ENCODE results near the gene HSPB9. TPM values are rescaled to one million over a fixed set of nuclear protein-coding genes. Genes with fewer than 3 reads are reported as not detected.

HSPB9 gene
- total RNA-seq, 2 experiments from 2014 or later, result 0.09 to 0.11 TPM

DNA sequence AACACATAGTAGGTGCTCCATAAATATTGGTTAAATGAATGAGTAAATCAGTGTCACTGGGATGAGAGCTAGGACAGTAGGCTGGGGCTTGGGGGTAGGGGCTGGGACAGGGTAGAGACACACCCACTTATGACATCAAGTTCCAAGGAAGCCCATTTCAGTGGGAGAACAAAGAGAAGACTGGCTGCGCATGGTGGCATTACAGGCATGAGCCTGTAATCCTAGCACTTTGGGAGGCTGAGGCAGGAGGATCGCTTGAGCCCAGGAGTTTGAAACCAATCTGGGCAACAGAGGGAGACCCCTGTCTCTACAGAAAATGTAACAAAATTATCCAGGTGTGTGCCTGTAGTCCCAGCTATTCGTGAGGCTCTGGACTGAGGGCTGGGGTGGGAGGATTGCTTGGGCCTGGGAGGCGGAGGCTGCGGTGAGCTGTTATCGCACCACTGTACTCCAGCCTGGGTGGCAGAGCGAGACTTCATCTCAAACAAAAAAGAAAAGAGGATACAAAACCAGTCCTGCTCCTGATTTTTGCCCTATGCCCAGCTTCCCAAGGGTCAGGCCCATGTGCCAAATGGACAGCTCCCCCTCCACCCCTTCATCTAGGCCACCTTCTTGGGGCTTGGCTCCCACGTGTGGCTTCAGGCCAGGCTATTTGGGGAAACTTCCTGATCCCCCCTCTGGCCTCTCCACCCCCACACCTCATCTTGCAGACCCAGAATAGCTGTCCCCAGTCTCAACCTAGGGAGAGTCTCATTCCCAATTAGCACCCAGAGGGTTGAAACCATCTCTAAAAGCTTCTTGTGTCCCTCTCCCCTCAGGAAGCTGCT lies 31.4 kb upstream of the HSPB9 start:
- H3K4me1 Mint-ChIP-seq, result no peaks in the 10 kb centered on the region
- H3K9me3 Mint-ChIP-seq (ENCODE audit: low read depth), result no peaks in the 10 kb centered on the region
- H3K4me3 Mint-ChIP-seq, result no peak overlapping the region
- peaks cover 6% of the 10 kb centered on the region for H3K27me3 Mint-ChIP-seq
- ATAC-seq (no peak), DNase-seq (no peak)
- no peak overlapping the region for H3K27ac Mint-ChIP-seq
- H3K36me3 Mint-ChIP-seq (ENCODE audit: low read depth), result no peaks in the 10 kb centered on the region
- POLR2A ChIA-PET, result no interaction called here
- intact Hi-C loops (cut with DNase I, micrococcal nuclease), result no loop called here
- CTCF ChIA-PET, result interaction anchor here (0.6 to 1.1 kb wide), 2 partner anchors 10 to 501 kb away, joined by 3 to 6 read pairs; no protein-coding TSS in a partner anchor

DNA sequence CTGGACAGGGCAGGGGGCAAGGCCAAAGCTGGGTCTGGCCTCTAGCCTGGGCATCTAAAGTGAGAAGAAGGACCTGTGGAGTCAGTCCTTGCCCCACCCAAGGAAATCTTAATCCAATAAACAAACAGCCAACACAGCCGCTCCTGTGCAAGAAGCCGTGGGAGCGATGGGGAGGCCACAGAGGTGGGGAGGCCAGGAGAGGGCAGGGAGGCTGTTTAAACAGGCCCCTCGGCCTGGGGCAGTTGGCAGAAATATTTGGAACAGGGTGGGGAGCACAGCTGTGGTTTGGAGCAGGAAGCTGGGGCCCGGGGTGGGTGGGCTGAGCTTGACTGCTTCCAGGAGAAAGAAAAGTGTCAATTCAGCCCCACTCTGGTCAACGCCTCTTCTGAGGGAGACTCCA lies 29.7 kb upstream of the HSPB9 start:
- intact Hi-C loops (cut with DNase I, micrococcal nuclease), result no loop called here
- Mint-ChIP-seq H3K9me3 (ENCODE audit: low read depth) (no peaks in the 10 kb centered on the region), H3K4me1 (peaks cover 6% of the 10 kb centered on the region), H3K36me3 (ENCODE audit: low read depth) (no peaks in the 10 kb centered on the region), H3K4me3 (no peak overlapping the region), H3K27me3 (peaks cover 18% of the 10 kb centered on the region), H3K27ac (no peak overlapping the region)
- DNase-seq (no peak), ATAC-seq (no peak)
- ChIA-PET POLR2A (no interaction called here), CTCF (interaction anchor here (0.8 kb wide), 1 partner anchor 66 kb away, joined by 3 read pairs; no protein-coding TSS in a partner anchor)

DNA sequence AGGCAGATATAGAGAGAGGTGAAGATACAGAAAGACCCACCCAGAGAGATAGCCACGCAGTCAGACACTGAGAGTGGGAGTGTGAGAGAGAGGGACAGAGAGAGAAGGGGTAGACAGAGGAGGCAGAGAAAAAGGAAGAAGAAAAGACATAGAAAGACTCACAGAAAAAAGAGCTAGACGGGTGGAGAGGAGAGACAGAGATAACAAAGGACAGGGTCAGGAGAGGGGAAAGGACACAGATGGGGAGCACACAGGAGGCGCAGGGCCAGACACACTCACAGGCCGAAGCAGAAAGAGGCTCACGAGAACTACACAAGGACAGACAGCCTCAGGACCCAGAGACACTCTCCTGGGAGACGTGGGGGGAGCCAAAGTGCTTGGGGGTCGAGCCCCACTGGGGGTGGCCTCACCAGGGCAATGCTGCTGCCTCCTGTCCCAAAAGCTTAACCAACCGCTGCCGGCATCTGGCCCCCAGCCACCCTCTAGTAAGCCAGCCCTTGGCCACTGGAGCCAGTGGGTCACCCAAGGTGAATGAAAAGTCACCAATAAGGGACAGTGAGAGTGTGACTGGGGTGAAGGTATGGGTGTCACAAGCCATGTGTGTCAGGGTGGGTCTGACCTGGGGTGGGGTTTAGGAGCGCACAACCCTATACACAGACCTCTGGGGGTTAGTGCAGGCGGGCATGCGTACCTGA lies 28.1 kb upstream of the HSPB9 start:
- no peak for ATAC-seq
- no peak overlapping the region for H3K27ac Mint-ChIP-seq
- H3K36me3 Mint-ChIP-seq (ENCODE audit: low read depth), result no peaks in the 10 kb centered on the region
- no peak for DNase-seq
- CTCF ChIA-PET, result interaction anchor here (0.6 kb wide), 1 partner anchor 430 kb away, joined by 3 read pairs; no protein-coding TSS in a partner anchor
- H3K4me1 Mint-ChIP-seq, result peaks cover 8% of the 10 kb centered on the region
- H3K9me3 Mint-ChIP-seq (ENCODE audit: low read depth), result no peaks in the 10 kb centered on the region
- intact Hi-C loops (cut with DNase I, micrococcal nuclease), result no loop called here
- H3K4me3 Mint-ChIP-seq, result no peak overlapping the region
- peaks cover 17% of the 10 kb centered on the region for H3K27me3 Mint-ChIP-seq
- POLR2A ChIA-PET, result interaction anchor here (0.6 kb wide), 1 partner anchor 12 kb away, joined by 6 read pairs; no protein-coding TSS in a partner anchor

DNA sequence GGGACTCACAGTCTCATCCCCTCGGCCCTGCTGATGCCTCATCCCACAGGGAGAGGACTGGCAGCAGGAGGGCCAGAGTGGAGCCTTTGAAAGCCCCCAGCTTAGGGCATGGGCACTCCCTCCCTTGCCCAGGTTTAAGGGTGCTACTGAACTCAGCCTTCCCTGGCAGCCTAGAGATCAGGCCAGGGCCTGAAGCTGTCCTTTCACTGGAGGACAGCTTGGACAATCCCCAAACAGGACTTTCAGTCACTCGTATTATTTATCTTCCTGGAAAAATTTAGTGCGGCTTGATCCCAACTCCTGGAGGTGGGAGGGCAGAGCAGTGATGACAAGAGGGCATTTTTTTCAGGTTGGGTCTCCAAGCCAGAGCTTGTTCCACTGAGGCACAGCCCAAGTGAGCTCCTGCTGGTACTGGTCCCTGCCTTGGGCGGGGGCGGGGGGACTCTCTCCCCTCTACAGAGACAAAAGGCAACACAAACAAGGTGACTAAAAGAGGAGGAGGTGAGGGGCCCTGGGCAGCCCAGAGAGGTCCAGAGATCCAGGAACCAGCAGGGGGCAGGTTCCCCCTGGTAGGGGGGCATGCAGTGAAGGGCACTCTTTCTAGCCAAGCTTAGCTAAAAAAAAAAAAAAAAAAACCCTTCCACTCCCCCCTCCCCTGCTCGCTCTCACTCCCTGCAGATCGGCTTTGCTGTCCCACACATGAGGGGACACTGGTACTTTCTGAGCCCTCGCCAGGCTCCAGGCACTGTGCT lies 26.1 kb upstream of the HSPB9 start:
- peaks cover 17% of the 10 kb centered on the region for H3K27me3 Mint-ChIP-seq
- DNase-seq (no peak), ATAC-seq (no peak)
- no peaks in the 10 kb centered on the region for H3K9me3 Mint-ChIP-seq (ENCODE audit: low read depth)
- no peak overlapping the region for H3K27ac Mint-ChIP-seq
- peaks cover 8% of the 10 kb centered on the region for H3K4me1 Mint-ChIP-seq
- ChIA-PET CTCF (interaction anchor here (0.5 to 1.7 kb wide), 3 partner anchors 53 to 265 kb away, joined by 3 to 5 read pairs (median 3); no protein-coding TSS in a partner anchor), POLR2A (interaction anchor here (0.6 kb wide), 1 partner anchor 152 kb away, joined by 3 read pairs; no protein-coding TSS in a partner anchor)
- no peak overlapping the region for H3K4me3 Mint-ChIP-seq
- H3K36me3 Mint-ChIP-seq (ENCODE audit: low read depth), result no peaks in the 10 kb centered on the region
- intact Hi-C loops (cut with DNase I, micrococcal nuclease), result no loop called here

DNA sequence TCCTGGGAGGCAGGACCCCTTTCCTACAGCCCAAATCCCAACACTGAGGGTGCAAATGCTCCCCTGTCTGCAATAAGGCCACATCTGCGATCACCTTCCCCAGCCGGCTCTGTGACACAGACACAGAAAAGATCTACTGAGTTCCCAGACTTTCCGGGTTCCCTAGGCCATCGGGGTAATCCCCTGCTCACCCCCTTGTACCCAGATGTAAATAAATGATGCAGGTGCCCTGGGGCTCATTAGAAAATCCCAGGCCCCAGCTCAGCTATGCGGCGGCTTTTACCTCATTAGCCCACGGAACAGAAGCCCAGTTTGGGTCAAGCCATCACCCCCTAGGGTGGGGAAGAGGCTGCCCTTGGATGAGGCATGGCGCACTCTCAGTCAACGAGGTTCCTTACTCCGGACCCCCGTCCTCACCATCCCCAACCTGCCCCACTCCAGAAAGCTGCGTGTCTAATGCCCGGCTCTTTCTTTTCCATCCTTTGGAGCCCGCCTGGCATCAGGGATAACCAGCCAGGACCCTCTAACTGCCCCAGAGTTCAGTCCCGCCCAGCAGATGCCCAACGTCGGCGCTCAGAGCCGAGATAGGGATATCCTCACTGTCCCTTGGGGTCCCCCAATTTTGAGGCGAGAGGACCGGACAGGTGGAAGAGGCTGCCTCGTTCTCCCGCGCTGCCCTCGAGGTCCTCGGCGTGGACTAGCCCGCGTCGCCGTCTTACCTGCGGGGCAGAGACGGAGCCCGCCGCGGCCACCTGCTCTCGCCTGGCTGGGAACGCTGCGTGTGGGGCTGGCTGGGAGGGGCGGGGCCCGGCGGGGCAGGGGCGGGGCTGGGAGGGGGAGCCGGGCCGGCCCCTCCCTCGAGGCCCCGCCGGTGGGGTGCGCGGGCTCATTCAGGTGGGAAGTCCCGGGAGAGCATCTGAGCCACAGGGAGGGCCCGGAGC lies 24.6 kb upstream of the HSPB9 start, which contains the start of gene ZNF385C:
TSS of gene ZNF385C (minus strand) at position 783 of the 941 bp plus-strand sequence. CDS start 35,417 bp downstream, outside the sequence.
- Mint-ChIP-seq H3K36me3 (ENCODE audit: low read depth) (no peaks in the 10 kb centered on the region), H3K4me1 (peaks cover 8% of the 10 kb centered on the region), H3K27me3 (peaks cover 16% of the 10 kb centered on the region), H3K4me3 (no peak within 1 kb of the TSS), H3K27ac (peak within 1 kb of the TSS; percentile 31), H3K9me3 (ENCODE audit: low read depth) (no peaks in the 10 kb centered on the region)
- intact Hi-C loops (cut with DNase I, micrococcal nuclease), result loop anchor here in 1 of 2 experiments (1.0 kb wide), 1 partner anchor 9 kb away; no protein-coding TSS in a partner anchor
- DNase-seq, result peak; percentile 66
- POLR2A ChIA-PET, result no interaction called here
- ATAC-seq, result peak; percentile 72
- CTCF ChIA-PET, result interaction anchor here (0.7 to 2.3 kb wide), 9 partner anchors 9 to 135 kb away, joined by 3 to 8 read pairs (median 4); partner anchors contain the start of genes KAT2A and NKIRAS2

DNA sequence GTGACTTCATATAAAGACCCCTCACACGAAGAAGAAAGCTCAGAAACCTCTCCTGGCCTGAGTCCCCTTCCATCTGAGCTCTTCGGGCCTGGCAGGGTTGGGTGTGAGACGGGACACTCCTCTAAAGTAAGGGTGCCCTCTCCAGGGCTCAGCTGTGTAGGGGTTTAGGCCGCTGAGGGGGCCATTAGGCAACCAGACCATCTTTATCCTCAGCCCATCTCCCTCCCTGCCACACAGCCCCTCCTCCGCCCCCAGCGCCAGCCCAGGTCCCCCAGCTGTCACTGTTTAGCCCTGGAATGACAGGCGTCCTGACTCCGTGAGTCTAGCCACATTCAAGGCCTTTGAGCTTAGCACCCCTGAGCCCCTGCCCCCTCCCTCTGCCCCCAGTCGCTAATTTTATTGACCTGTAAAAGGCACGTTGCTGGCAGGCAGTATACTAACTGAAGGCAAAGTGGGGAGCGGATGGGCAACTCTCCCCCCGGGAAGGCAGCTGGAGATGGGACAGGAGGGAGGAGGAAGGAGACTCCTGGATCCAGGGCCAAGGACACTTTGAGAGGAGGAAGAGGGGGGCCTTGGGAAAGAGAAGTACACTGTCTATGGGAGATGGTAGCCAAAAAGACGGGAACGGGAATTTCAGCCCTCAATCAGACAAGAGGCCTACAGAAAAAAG lies 23.7 kb upstream of the HSPB9 start:
- POLR2A ChIA-PET, result no interaction called here
- no peak overlapping the region for H3K4me3 Mint-ChIP-seq
- CTCF ChIA-PET, result interaction anchor here (0.6 to 2.3 kb wide), 8 partner anchors 9 to 1495 kb away, joined by 3 to 8 read pairs (median 4); partner anchors contain the start of genes KAT2A and NKIRAS2
- ATAC-seq, result no peak
- DNase-seq, result no peak
- no peaks in the 10 kb centered on the region for H3K9me3 Mint-ChIP-seq (ENCODE audit: low read depth)
- intact Hi-C loops (cut with DNase I, micrococcal nuclease), result loop anchor here (1.0 kb wide), 1 partner anchor 8 kb away; no protein-coding TSS in a partner anchor
- no peak overlapping the region for H3K27ac Mint-ChIP-seq
- no peaks in the 10 kb centered on the region for H3K36me3 Mint-ChIP-seq (ENCODE audit: low read depth)
- H3K27me3 Mint-ChIP-seq, result peaks cover 16% of the 10 kb centered on the region
- peaks cover 8% of the 10 kb centered on the region for H3K4me1 Mint-ChIP-seq

DNA sequence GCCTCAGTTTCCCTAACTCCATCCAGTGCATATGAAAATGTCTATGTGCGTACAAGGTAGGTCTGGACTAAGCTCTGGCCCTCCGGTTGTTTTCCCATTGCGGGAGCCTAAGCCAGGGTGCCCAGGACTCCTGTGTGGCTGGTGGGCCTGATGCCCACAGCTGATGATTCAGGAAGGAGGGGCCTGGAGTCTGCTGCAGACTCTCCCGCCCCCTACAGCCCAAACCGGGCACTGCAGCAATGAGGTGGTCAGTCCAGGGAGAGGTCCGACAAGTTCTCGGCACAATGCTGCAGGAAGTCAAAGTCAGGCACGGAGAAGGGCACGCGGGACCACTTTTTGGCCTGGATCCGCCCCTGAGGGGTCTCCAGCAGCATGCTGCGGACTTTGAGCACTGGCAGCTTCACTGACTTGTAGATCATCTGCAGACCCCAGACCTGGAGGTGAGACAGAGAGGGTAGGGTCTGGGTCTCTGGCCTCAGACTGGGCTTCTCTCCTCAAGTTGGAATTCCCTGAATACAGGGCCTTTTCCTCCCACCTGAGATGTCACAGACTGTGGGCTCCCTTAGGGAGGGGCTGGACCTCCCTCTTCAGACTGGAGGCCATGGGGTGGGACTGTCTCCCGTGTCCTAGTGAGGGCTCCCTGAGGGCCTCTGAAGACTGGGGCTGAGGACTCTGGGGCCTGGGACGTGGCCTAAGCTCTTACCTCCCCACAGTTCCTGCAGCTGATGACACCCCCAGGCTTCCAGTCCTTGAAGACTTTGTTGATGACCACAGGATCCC lies 20.9 kb upstream of the HSPB9 start:
- H3K9me3 Mint-ChIP-seq (ENCODE audit: low read depth), result no peaks in the 10 kb centered on the region
- no peak overlapping the region for H3K27ac Mint-ChIP-seq
- intact Hi-C loops (cut with DNase I, micrococcal nuclease), result loop anchor here (1.0 kb wide), 3 partner anchors 34 to 138 kb away; no protein-coding TSS in a partner anchor
- CTCF ChIA-PET, result interaction anchor here (0.5 to 2.2 kb wide), 17 partner anchors 10 to 410 kb away, joined by 3 to 13 read pairs (median 5); partner anchors contain the start of gene DHX58
- ATAC-seq (peak; percentile 73), DNase-seq (peak; percentile 88)
- POLR2A ChIA-PET, result interaction anchor here (1.0 kb wide), 1 partner anchor 9 kb away, joined by 3 read pairs; no protein-coding TSS in a partner anchor
- H3K27me3 Mint-ChIP-seq, result peaks cover 12% of the 10 kb centered on the region
- no peaks in the 10 kb centered on the region for H3K36me3 Mint-ChIP-seq (ENCODE audit: low read depth)
- peaks cover 8% of the 10 kb centered on the region for H3K4me1 Mint-ChIP-seq
- no peak overlapping the region for H3K4me3 Mint-ChIP-seq

DNA sequence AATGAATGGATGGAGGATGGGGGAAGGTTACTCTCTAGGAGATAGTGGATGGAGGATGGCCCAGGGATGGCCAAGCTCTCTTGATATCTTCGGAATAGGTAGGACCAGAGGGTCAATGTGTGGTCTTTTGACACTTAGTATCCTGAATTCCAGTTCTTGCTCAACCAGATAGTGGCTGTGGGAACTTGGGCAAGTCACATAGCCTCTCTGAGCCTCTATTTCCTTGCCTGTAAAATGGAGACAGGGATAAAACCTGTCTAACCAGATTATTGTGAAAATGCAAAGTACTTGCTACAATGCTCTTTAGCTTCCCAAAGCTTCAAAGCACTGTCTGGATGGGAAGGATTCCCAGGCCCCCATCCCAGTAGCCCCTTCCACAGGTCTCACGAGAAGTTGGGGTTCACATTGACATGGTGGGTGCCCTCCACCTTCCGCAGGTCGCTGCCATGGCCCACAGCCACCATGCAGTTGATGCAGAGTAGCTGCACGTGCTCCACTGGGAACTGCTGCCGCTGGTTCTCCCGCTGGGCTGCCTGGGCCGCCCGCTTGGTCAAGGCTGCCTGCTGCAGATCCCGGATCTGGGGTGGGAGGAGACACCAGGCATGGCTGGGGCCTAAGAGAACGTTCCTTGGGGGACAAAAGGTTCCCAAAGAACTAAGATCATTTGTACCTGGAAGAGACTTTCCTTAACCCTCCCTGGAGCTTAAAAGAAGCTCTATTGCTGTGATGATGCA lies 19.2 kb upstream of the HSPB9 start:
- ATAC-seq, result no peak
- H3K27ac Mint-ChIP-seq, result no peak overlapping the region
- intact Hi-C loops (cut with DNase I, micrococcal nuclease), result no loop called here
- no peaks in the 10 kb centered on the region for H3K9me3 Mint-ChIP-seq (ENCODE audit: low read depth)
- ChIA-PET CTCF (interaction anchor here (0.6 to 2.2 kb wide), 10 partner anchors 9 to 137 kb away, joined by 3 to 8 read pairs (median 4); partner anchors contain the start of genes CNP, DHX58 and NKIRAS2), POLR2A (interaction anchor here (0.6 kb wide), 1 partner anchor 86 kb away, joined by 4 read pairs; the partner anchor contains the start of gene DNAJC7)
- no peaks in the 10 kb centered on the region for H3K27me3 Mint-ChIP-seq
- no peak overlapping the region for H3K4me3 Mint-ChIP-seq
- H3K36me3 Mint-ChIP-seq (ENCODE audit: low read depth), result no peaks in the 10 kb centered on the region
- peaks cover 6% of the 10 kb centered on the region for H3K4me1 Mint-ChIP-seq
- DNase-seq, result no peak

DNA sequence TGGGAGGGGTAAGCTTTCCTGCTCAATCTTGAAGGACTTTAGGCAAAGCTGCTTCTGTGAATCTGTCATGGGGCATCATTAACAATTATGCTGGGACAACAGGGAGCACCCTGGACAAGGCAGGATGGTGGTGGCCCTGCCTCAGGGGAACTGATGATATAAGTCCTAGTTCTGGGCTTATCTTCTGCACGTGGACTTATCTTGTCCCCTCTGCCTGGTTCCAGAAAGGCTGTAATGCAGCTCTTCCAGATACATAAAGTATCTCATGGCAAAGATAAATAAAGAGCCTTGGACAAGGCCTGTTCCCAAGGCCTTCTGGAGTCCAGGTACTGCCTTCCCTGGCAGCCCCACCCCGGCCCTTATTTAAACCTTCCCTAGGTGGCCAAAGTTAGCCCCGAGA lies 18.3 kb upstream of the HSPB9 start:
- no peaks in the 10 kb centered on the region for H3K9me3 Mint-ChIP-seq (ENCODE audit: low read depth)
- H3K36me3 Mint-ChIP-seq (ENCODE audit: low read depth), result no peaks in the 10 kb centered on the region
- no peak overlapping the region for H3K27ac Mint-ChIP-seq
- H3K27me3 Mint-ChIP-seq, result no peaks in the 10 kb centered on the region
- ATAC-seq, result no peak
- DNase-seq, result no peak
- POLR2A ChIA-PET, result no interaction called here
- intact Hi-C loops (cut with DNase I, micrococcal nuclease), result no loop called here
- H3K4me3 Mint-ChIP-seq, result no peak overlapping the region
- H3K4me1 Mint-ChIP-seq, result peaks cover 6% of the 10 kb centered on the region
- CTCF ChIA-PET, result interaction anchor here (0.6 to 2.2 kb wide), 6 partner anchors 8 to 138 kb away, joined by 3 to 8 read pairs (median 4); partner anchors contain the start of genes CNP, DHX58 and NKIRAS2

All from activated CD4-positive, alpha-beta T cell treated with anti-CD3 and anti-CD28 coated beads for 36 hours (primary cell).